ENCODE measurements around the gene SRPK1. TPM values are rescaled to one million over a fixed set of nuclear protein-coding genes. Genes with fewer than 3 reads are reported as not detected.

Gene SRPK1
- total and polyA plus RNA-seq, 2 of the 13 experiments (the other 11 are each of a cell fraction or from before 2014, with no cell fraction given), result 56.4 to 142 TPM

GRCh38 chr6:35790683-35791082 is 130.2 kb downstream of the SRPK1 start (continued):
- TF ChIP-seq ZNF770 (CRISPR knock-in tag; IDR thresholded peaks at IDR 0.05) (peak; percentile 72; the same call in 1 of the 2 replicates), SNAPC2 (CRISPR knock-in tag; IDR thresholded peaks at IDR 0.05) (no peak), CEBPZ (IDR thresholded peaks at IDR 0.05; ENCODE audit: low read length) (no peak), YEATS4 (CRISPR knock-in tag; IDR thresholded peaks at IDR 0.05; ENCODE audit: borderline replicate concordance) (no peak), ZNF580 (CRISPR knock-in tag; IDR thresholded peaks at IDR 0.05; ENCODE audit: borderline replicate concordance, low read depth) (no peak), NR2F2 (IDR thresholded peaks at IDR 0.05; ENCODE audit: borderline replicate concordance, low read depth) (no peak), NPAS2 (CRISPR knock-in tag; IDR thresholded peaks at IDR 0.05; ENCODE audit: borderline replicate concordance) (no peak), ATRX (CRISPR knock-in tag; IDR thresholded peaks at IDR 0.05; ENCODE audit: borderline replicate concordance) (no peak), ZNF703 (CRISPR knock-in tag; IDR thresholded peaks at IDR 0.05; ENCODE audit: borderline replicate concordance) (no peak), SP4 (CRISPR knock-in tag; IDR thresholded peaks at IDR 0.05) (no peak), ZBTB4 (CRISPR knock-in tag; IDR thresholded peaks at IDR 0.05; ENCODE audit: borderline replicate concordance) (no peak), FOXP1 (IDR thresholded peaks at IDR 0.05) (no peak), FOXP1 (CRISPR knock-in tag; IDR thresholded peaks at IDR 0.05) (peak; percentile 44; the same call in 1 of the 2 replicates), NFRKB (IDR thresholded peaks at IDR 0.05) (no peak), GMEB1 (CRISPR knock-in tag; IDR thresholded peaks at IDR 0.05; ENCODE audit: borderline replicate concordance) (no peak), ZFP36L2 (CRISPR knock-in tag; IDR thresholded peaks at IDR 0.05) (no peak), BHLHE40 (IDR thresholded peaks at IDR 0.05; ENCODE audit: low read length) (peak; percentile 48), GABPA (IDR thresholded peaks at IDR 0.05; ENCODE audit: low read depth, low read length) (no peak), GABPA (CRISPR knock-in tag; IDR thresholded peaks at IDR 0.05; ENCODE audit: low read depth) (no peak)

All from HepG2 (cell line).